Measurements from ENCODE around the gene SHMT1.

GRCh38 chr17:18320301-18320700 is 43.0 kb downstream of the SHMT1 start:
- TF ChIP-seq CTCF (conservative IDR thresholded peaks at IDR 0.05 in 1 of 2, IDR thresholded peaks at IDR 0.05 in 1 of 2; ENCODE audit: low read depth in 1 of 2, low read length in 2 of 2) (no peak), EZH2 (IDR thresholded peaks at IDR 0.05; ENCODE audit: low read length, missing control alignments) (no peak)
